Superior temporal gyrus (tissue), 1 donor: ENCODE results near the gene PEX11A.

Source experiments
- DNase-seq: peaks from one replicate; pipeline ENCODE4 v3.0.0-alpha.2; 2016; ENCODE audit errors: extremely low spot score

The PEX11A gene

GRCh38 chr15:89656116-89656815 is 34.3 kb downstream of the PEX11A start:
- no peak for DNase-seq

- no peak for DNase-seq
Measured at GRCh38 chr15:89654847-89655805, 35.4 kb downstream of the PEX11A start, which contains the start of gene KIF7. Gene KIF7, minus strand, starts transcription at chr15:89655467. Its CDS starts 2,537 bp downstream, at chr15:89652930.

- DNase-seq: no peak
Measured at GRCh38 chr15:89654301-89654761, 36.2 kb downstream of the PEX11A start.

- DNase-seq: no peak
Measured at GRCh38 chr15:89653578-89653977, 37.0 kb downstream of the PEX11A start.

GRCh38 chr15:89652666-89653065 is 37.9 kb downstream of the PEX11A start:
- DNase-seq: no peak

GRCh38 chr15:89652131-89652530 is 38.4 kb downstream of the PEX11A start:
- no peak for DNase-seq

GRCh38 chr15:89649716-89650115 is 40.8 kb downstream of the PEX11A start:
- DNase-seq: no peak

- DNase-seq: no peak
Measured at GRCh38 chr15:89649013-89649625, 41.4 kb downstream of the PEX11A start.

- no peak for DNase-seq
Measured at GRCh38 chr15:89648106-89649012, 42.2 kb downstream of the PEX11A start.

- peak; percentile 25 for DNase-seq
Measured at GRCh38 chr15:89647191-89647851, 43.2 kb downstream of the PEX11A start.

- DNase-seq: no peak
Measured at GRCh38 chr15:89646416-89647141, 44.0 kb downstream of the PEX11A start.

- DNase-seq: no peak
Measured at GRCh38 chr15:89645680-89646079, 44.9 kb downstream of the PEX11A start.

- DNase-seq: no peak
Measured at GRCh38 chr15:89642106-89642505, 48.4 kb downstream of the PEX11A start.

- DNase-seq: no peak
Measured at GRCh38 chr15:89641053-89641452, 49.5 kb downstream of the PEX11A start.

GRCh38 chr15:89640245-89640644 is 50.3 kb downstream of the PEX11A start:
- DNase-seq: no peak

- DNase-seq: no peak
Measured at GRCh38 chr15:89633585-89633984, 57.0 kb downstream of the PEX11A start.

- no peak for DNase-seq
Measured at GRCh38 chr15:89632563-89633430, 57.8 kb downstream of the PEX11A start.

- DNase-seq: no peak
Measured at GRCh38 chr15:89631902-89632264, 58.7 kb downstream of the PEX11A start.
